HepG2 (cell line): Measurements from ENCODE around the gene IGFN1. TPM values are rescaled to one million over a fixed set of nuclear protein-coding genes. Genes with fewer than 3 reads are reported as not detected.

Source experiments
- ATAC-seq: fragments of 200-7000 bp; cut with Tn5 transposase; 3 replicates; pipeline ENCODE4 v1.9.1; 2020; ENCODE audit warnings: mild to moderate bottlenecking, moderate library complexity
- BruUV-seq: library from RNA; stranded (reverse); fragments of 400-500 nt; replicated peaks from 2 replicates; lab custom pipeline; 2021; lab: Mats Ljungman, UMichigan
- CTCF ChIA-PET: fragments of 300-600 bp; formaldehyde crosslinking; extraction: SDS; loops from one replicate; lab custom pipeline; 2021; ENCODE audit warnings: low total read pairs, inconsistent platforms, low intra/inter-chr PET ratio; lab: Yijun Ruan, JAX
- POLR2A ChIA-PET: fragments of 350-600 bp; sonication (Branson Sonifier 250); formaldehyde crosslinking; loops from one replicate; lab custom pipeline; 2020; ENCODE audit warnings: antibody characterized with exemption, inconsistent platforms; lab: Yijun Ruan, JAX
- DNase-seq: peaks from one replicate; pipeline ENCODE4 v3.0.0-alpha.2; 2015; ENCODE audit warnings: low spot score
- FAIRE-seq: peaks from 3 replicates; lab custom pipeline; 2011; peaks lifted over from hg19 to GRCh38; lab: Jason Lieb, UNC
- H2AFZ ChIP-seq: one replicate; pipeline ENCODE4 v1.6.1; 2011; ENCODE audit warnings: low read length, inconsistent platforms
- H3K27ac ChIP-seq: fragments of 300-600 bp; 3 replicates; pipeline ENCODE4 v1.8.0; 2011; ENCODE audit warnings: mixed run types, mild to moderate bottlenecking, mixed read lengths, low read length, inconsistent platforms; ENCODE audit not compliant: insufficient read depth; ENCODE audit errors: extremely low read length
- H3K27me3 ChIP-seq, 2 experiments: fragments of 200-600 bp in 1 of 2; 2 replicates in 1 of 2; 3 replicates in 1 of 2; pipeline versions ENCODE4 v1.6.0 to v1.8.0; 2011; ENCODE audit warnings: low read length in 2 of 2, mild to moderate bottlenecking in 2 of 2, moderate library complexity in 2 of 2, inconsistent platforms in 1 of 2; ENCODE audit not compliant: insufficient read depth in 2 of 2, control insufficient read depth in 1 of 2
- H3K36me3 ChIP-seq, 2 experiments: fragments of 200-600 bp in 1 of 2; replicated peaks in 1 of 2; 2 replicates in 1 of 2; 3 replicates in 1 of 2; pipeline versions ENCODE4 v1.5.1 to v1.8.0; 2011; ENCODE audit warnings: low read length in 2 of 2, inconsistent platforms in 1 of 2; ENCODE audit not compliant: insufficient read depth in 2 of 2, control insufficient read depth in 1 of 2
- H3K4me1 ChIP-seq: 2 replicates; pipeline ENCODE4 v1.5.1; 2012; ENCODE audit warnings: low read length, inconsistent platforms; ENCODE audit not compliant: insufficient read depth
- H3K4me2 ChIP-seq: 2 replicates; pipeline ENCODE4 v1.6.0; 2011; ENCODE audit warnings: low read depth, low read length, inconsistent platforms
- H3K4me3 ChIP-seq, 3 experiments: fragments of 200-600 bp in 1 of 3; sonication (generic), shearing (Covaris generic) in 1 of 3; replicated peaks in 1 of 3; 2 replicates each; pipeline ENCODE4 v1.5.1; 2011 to 2016; ENCODE audit warnings: low read length in 3 of 3, inconsistent platforms in 2 of 3, low read depth in 2 of 3, mild to moderate bottlenecking in 2 of 3, control low read depth in 1 of 3, mixed read lengths in 1 of 3; ENCODE audit not compliant: insufficient read depth in 1 of 3
- H3K79me2 ChIP-seq: one replicate; pipeline ENCODE4 v1.6.1; 2011; ENCODE audit warnings: low read length, inconsistent platforms; ENCODE audit not compliant: insufficient read depth
- H3K9ac ChIP-seq: 2 replicates; pipeline ENCODE4 v1.6.0; 2011; ENCODE audit warnings: mild to moderate bottlenecking, low read depth, low read length, inconsistent platforms; ENCODE audit not compliant: insufficient read depth
- H3K9me3 ChIP-seq: 2 replicates; pipeline ENCODE4 v1.5.1; 2012; ENCODE audit warnings: mild to moderate bottlenecking, low read length
- H4K20me1 ChIP-seq: 2 replicates; pipeline ENCODE4 v1.6.0; 2011; ENCODE audit warnings: inconsistent platforms, mild to moderate bottlenecking, low read length, moderate library complexity; ENCODE audit not compliant: insufficient read depth
- GABPB1 ChIP-seq: IDR thresholded peaks from 2 replicates; pipeline ENCODE4 v1.6.1; 2016; ENCODE audit warnings: mild to moderate bottlenecking, missing genetic modification reagents, moderate library complexity, missing compliant biosample characterization
- HNRNPK ChIP-seq: fragments of 200-400 bp; formaldehyde crosslinking; IDR thresholded peaks from 2 replicates; pipeline ENCODE4 v1.6.1; 2018; ENCODE audit warnings: low read length, low read depth, moderate library complexity, mild to moderate bottlenecking; ENCODE audit not compliant: poor library complexity, severe bottlenecking
- IKZF4 ChIP-seq: sonication (generic); formaldehyde crosslinking; IDR thresholded peaks from 2 replicates; pipeline ENCODE4 v1.5.1; 2020; ENCODE audit warnings: borderline replicate concordance, mild to moderate bottlenecking, low read depth, missing genetic modification reagents; ENCODE audit errors: not compliant biosample characterization
- MED13 ChIP-seq: sonication (generic); formaldehyde crosslinking; IDR thresholded peaks from 2 replicates; pipeline ENCODE4 v1.5.0; 2020; ENCODE audit warnings: missing genetic modification reagents
- SIN3A ChIP-seq: IDR thresholded peaks from 2 replicates; pipeline ENCODE4 v1.6.1; 2011; ENCODE audit warnings: low read depth, mild to moderate bottlenecking, control low read depth, low read length, borderline replicate concordance
- TEAD2 ChIP-seq: sonication (generic); formaldehyde crosslinking; IDR thresholded peaks from 2 replicates; pipeline ENCODE4 v1.9.0; 2021; ENCODE audit warnings: missing genetic modification reagents
- ZNF256 ChIP-seq: sonication (generic); formaldehyde crosslinking; conservative IDR thresholded peaks from 2 replicates; pipeline ENCODE4 v1.4.0; 2020; ENCODE audit warnings: missing genetic modification reagents
- ZNF263 ChIP-seq: sonication (generic); formaldehyde crosslinking; IDR thresholded peaks from 2 replicates; pipeline ENCODE4 v1.4.0; 2020; ENCODE audit warnings: missing genetic modification reagents
- WGBS: methylation state at CpG from one replicate; pipeline ENCODE4 v1.1.6; 2017; ENCODE audit warnings: low lambda C conversion rate; 5-methylcytosine and 5-hydroxymethylcytosine counted together
- in situ Hi-C: cut with HindIII; loops from 2 replicates; pipeline ENCODE4 v1.10.0; 2017; ENCODE audit warnings: low pct_unique_long_range_greater_than_20kb; ENCODE audit not compliant: extremely low pct_ligation_motif_present
- intact Hi-C: fragments of 100-400 bp; cut with micrococcal nuclease; formaldehyde crosslinking; loops from one replicate; pipeline ENCODE4 v1.10.0; 2022; ENCODE audit not compliant: unreplicated experiment
- polyA plus RNA-seq, 8 experiments: library from polyadenylated mRNA; depleted of rRNA in 3 of 8; stranded (reverse) in 7 of 8; unstranded in 1 of 8; fragments of >200 nt; fragmentation: Illumina TruSeq in 4 of 8; extraction: Trizol in 4 of 8; gene quantifications; 2 replicates each; pipeline versions ENCODE4 v1.2.1 to v1.2.3, GENCODE V29; 2011 to 2016; ENCODE audit warnings: low read depth in 4 of 8, missing spikeins in 1 of 8, mixed read lengths in 1 of 8; ENCODE audit not compliant: insufficient read depth in 1 of 8
- total RNA-seq, 5 experiments: library from RNA; depleted of rRNA; stranded (reverse); fragments of >200 nt; fragmentation: Illumina TruSeq; extraction: Trizol; gene quantifications; 2 replicates each; pipeline ENCODE4 v1.2.3, GENCODE V29; 2016; ENCODE audit warnings: low read depth in 1 of 5
- TF ChIP-seq, protein P1 (sequence below), 2 experiments: sonication (generic) in 1 of 2; formaldehyde crosslinking in 1 of 2; IDR thresholded peaks; 2 replicates each; pipeline versions ENCODE4 v1.4.0 to v1.6.1; 2016 to 2020; ENCODE audit warnings: borderline replicate concordance in 1 of 2, low read depth in 1 of 2, mild to moderate bottlenecking in 1 of 2, missing genetic modification reagents in 1 of 2
- TF ChIP-seq, protein P2 (sequence below): sonication (generic); formaldehyde crosslinking; IDR thresholded peaks from 2 replicates; pipeline ENCODE4 v1.4.0; 2020; ENCODE audit warnings: mild to moderate bottlenecking, missing genetic modification reagents
- TF ChIP-seq, protein P3 (sequence below): sonication (generic); formaldehyde crosslinking; IDR thresholded peaks from 2 replicates; pipeline ENCODE4 v1.4.0; 2020; ENCODE audit warnings: missing genetic modification reagents

The IGFN1 gene
- total and polyA plus RNA-seq, 2 of the 13 experiments (the other 11 are each of a cell fraction or from before 2014, with no cell fraction given) = 0.04 to 0.05 TPM

DNA sequence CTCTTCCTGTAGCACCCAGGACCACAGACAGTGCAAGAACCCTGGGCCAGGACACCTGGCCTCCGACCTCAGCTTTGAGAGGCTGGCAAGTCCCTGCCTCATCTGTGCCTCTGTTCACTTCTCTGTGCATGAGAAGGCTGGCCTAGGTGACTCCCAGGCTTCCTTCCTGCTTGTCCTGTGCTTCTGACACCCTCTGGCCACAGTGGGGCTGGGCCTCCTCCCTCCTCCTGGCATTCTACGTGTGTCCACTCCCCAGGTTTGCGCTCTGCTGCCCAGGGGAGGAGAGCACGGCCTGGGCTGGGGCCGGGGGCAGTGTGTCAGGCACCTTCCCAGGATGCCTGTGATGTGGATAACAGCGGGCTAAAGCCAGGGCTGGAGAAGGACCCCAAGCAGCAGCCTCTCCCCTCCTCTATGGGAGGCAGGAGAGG, 62.3 kb downstream of the IGFN1 start:
- intact Hi-C loops (no loop called here), in situ Hi-C loops (no loop called here)
- no peak for DNase-seq
- Histone ChIP-seq H3K79me2 (no peaks in the 10 kb centered on the region), H4K20me1 (no peaks in the 10 kb centered on the region; the same call in 1 of the 2 replicates), H3K27me3 (peaks cover 3 to 7% of the 10 kb centered on the region in 2 experiments; a peak in 4 of 5 replicates), H3K27ac (no peak overlapping the region), H3K36me3 (no peaks in the 10 kb centered on the region), H3K4me3 (no peak overlapping the region), H2AFZ (no peak overlapping the region), H3K4me1 (no peaks in the 10 kb centered on the region), H3K9me3 (no peaks in the 10 kb centered on the region), H3K4me2 (no peak overlapping the region), H3K9ac (no peak overlapping the region)
- POLR2A ChIA-PET = no interaction called here
- BruUV-seq = no TSS peak
- CTCF ChIA-PET = no interaction called here
- no peak for FAIRE-seq
- 3% methylated on average over 4 of the region's 6 CpGs for WGBS
- no peak for ATAC-seq
- TF ChIP-seq GABPB1 (CRISPR knock-in tag) (no peak), MED13 (CRISPR knock-in tag) (no peak), SIN3A (no peak), ZNF263 (CRISPR knock-in tag) (no peak), ZNF256 (CRISPR knock-in tag) (no peak), IKZF4 (CRISPR knock-in tag) (no peak), HNRNPK (no peak), TEAD2 (CRISPR knock-in tag) (no peak)
- TF ChIP-seq, protein P1, sequence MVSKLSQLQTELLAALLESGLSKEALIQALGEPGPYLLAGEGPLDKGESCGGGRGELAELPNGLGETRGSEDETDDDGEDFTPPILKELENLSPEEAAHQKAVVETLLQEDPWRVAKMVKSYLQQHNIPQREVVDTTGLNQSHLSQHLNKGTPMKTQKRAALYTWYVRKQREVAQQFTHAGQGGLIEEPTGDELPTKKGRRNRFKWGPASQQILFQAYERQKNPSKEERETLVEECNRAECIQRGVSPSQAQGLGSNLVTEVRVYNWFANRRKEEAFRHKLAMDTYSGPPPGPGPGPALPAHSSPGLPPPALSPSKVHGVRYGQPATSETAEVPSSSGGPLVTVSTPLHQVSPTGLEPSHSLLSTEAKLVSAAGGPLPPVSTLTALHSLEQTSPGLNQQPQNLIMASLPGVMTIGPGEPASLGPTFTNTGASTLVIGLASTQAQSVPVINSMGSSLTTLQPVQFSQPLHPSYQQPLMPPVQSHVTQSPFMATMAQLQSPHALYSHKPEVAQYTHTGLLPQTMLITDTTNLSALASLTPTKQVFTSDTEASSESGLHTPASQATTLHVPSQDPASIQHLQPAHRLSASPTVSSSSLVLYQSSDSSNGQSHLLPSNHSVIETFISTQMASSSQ (IDR thresholded peaks at IDR 0.05; ENCODE audit: low read depth) = no peak
- TF ChIP-seq, protein P1 (CRISPR knock-in tag; IDR thresholded peaks at IDR 0.05; ENCODE audit: borderline replicate concordance) = no peak
- TF ChIP-seq, protein P2, sequence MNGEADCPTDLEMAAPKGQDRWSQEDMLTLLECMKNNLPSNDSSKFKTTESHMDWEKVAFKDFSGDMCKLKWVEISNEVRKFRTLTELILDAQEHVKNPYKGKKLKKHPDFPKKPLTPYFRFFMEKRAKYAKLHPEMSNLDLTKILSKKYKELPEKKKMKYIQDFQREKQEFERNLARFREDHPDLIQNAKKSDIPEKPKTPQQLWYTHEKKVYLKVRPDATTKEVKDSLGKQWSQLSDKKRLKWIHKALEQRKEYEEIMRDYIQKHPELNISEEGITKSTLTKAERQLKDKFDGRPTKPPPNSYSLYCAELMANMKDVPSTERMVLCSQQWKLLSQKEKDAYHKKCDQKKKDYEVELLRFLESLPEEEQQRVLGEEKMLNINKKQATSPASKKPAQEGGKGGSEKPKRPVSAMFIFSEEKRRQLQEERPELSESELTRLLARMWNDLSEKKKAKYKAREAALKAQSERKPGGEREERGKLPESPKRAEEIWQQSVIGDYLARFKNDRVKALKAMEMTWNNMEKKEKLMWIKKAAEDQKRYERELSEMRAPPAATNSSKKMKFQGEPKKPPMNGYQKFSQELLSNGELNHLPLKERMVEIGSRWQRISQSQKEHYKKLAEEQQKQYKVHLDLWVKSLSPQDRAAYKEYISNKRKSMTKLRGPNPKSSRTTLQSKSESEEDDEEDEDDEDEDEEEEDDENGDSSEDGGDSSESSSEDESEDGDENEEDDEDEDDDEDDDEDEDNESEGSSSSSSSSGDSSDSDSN (CRISPR knock-in tag) = no peak
- TF ChIP-seq, protein P3, sequence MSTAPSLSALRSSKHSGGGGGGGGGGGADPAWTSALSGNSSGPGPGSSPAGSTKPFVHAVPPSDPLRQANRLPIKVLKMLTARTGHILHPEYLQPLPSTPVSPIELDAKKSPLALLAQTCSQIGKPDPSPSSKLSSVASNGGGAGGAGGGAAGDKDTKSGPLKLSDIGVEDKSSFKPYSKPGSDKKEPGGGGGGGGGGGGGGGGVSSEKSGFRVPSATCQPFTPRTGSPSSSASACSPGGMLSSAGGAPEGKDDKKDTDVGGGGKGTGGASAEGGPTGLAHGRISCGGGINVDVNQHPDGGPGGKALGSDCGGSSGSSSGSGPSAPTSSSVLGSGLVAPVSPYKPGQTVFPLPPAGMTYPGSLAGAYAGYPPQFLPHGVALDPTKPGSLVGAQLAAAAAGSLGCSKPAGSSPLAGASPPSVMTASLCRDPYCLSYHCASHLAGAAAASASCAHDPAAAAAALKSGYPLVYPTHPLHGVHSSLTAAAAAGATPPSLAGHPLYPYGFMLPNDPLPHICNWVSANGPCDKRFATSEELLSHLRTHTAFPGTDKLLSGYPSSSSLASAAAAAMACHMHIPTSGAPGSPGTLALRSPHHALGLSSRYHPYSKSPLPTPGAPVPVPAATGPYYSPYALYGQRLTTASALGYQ (CRISPR knock-in tag) = no peak
